ENCODE measurements around the gene ADAM15.
A peak's percentile ranks its signal among the peaks of the same experiment; 100 is the strongest.

DNA sequence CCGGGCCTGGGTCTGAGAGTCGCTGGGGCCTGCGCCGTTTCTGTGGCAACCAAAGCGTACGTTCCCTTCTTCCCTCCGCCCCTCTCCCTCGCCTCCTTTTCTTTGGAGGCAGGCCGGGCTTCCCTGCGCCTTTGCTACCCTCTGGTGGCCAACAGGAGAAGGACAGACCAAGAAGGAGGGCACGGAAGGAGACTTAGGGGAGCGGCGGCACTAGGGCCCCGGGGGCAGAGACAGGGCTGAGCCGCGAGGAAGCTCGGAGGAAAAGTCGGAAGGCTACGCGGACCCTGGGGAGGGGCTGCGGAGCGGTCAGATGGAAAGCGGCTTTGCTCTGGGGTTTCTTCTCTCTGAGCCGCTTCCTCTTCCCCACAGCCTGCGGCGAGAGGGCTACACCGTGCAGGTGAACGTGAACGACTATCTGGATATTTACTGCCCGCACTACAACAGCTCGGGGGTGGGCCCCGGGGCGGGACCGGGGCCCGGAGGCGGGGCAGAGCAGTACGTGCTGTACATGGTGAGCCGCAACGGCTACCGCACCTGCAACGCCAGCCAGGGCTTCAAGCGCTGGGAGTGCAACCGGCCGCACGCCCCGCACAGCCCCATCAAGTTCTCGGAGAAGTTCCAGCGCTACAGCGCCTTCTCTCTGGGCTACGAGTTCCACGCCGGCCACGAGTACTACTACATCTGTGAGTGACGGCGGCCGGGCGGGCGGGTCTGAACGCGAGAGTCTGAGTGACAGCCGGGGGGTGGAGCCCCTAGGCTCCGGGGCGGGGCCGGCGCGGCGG, 33.8 kb downstream of the ADAM15 start:
- TF ChIP-seq POLR2AphosphoS5 (IDR thresholded peaks at IDR 0.05; ENCODE audit: low read depth, low read length) (no peak), POLR2A (IDR thresholded peaks at IDR 0.05; ENCODE audit: control extremely low read depth in 1 of 2, low read depth in 2 of 2, low read length in 2 of 2) (0 out of 3 replicates have a peak, but pooled peaks of 1 of the 2 experiments have one; percentile 18), CTCF (IDR thresholded peaks at IDR 0.05; ENCODE audit: control extremely low read depth in 1 of 3, insufficient read depth in 1 of 3, low read depth in 1 of 3, low read length in 3 of 3) (peak in 2 of 3 experiments; percentile 96 to 97; a peak in 3 of 4 replicates), EZH2 (IDR thresholded peaks at IDR 0.05; ENCODE audit: low read depth, low read length, severe bottlenecking) (no peak)

Data from H1 (cell line).